Midbrain (tissue), 1 donor: ENCODE data around the gene LTF.

Source experiments
- DNase-seq: peaks from one replicate; lab custom pipeline; 2025; lab: John Stamatoyannopoulos, UW

LTF gene

GRCh38 chr3:46468753-46469600 is 4.3 kb upstream of the LTF start:
- no peak for DNase-seq

- DNase-seq = no peak
Observed at GRCh38 chr3:46467562-46467961, 2.9 kb upstream of the LTF start.

- DNase-seq = no peak
Observed at GRCh38 chr3:46466871-46467403, 2.2 kb upstream of the LTF start.

- DNase-seq = no peak
Observed at GRCh38 chr3:46466273-46466672, 1.6 kb upstream of the LTF start.

GRCh38 chr3:46465196-46465520 is 453 bp upstream of the LTF start:
- no peak for DNase-seq

GRCh38 chr3:46463868-46464241 is 850 bp downstream of the LTF start:
- DNase-seq = no peak

GRCh38 chr3:46463120-46463867 is 1.4 kb downstream of the LTF start:
- no peak for DNase-seq

- DNase-seq = no peak
Observed at GRCh38 chr3:46462511-46462910, 2.2 kb downstream of the LTF start.

GRCh38 chr3:46462111-46462510 is 2.6 kb downstream of the LTF start:
- DNase-seq = no peak

- no peak for DNase-seq
Observed at GRCh38 chr3:46460051-46460450, 4.7 kb downstream of the LTF start.

GRCh38 chr3:46456118-46456517 is 8.6 kb downstream of the LTF start:
- DNase-seq = no peak

- no peak for DNase-seq
Observed at GRCh38 chr3:46455231-46456115, 9.2 kb downstream of the LTF start.

GRCh38 chr3:46454606-46455005 is 10.1 kb downstream of the LTF start:
- no peak for DNase-seq

GRCh38 chr3:46454209-46454595 is 10.5 kb downstream of the LTF start:
- DNase-seq = no peak

- no peak for DNase-seq
Observed at GRCh38 chr3:46453526-46454208, 11.0 kb downstream of the LTF start.

- no peak for DNase-seq
Observed at GRCh38 chr3:46449755-46450552, 14.8 kb downstream of the LTF start.

- DNase-seq = no peak
Observed at GRCh38 chr3:46448721-46449120, 16.0 kb downstream of the LTF start.

- DNase-seq = no peak
Observed at GRCh38 chr3:46447228-46447985, 17.3 kb downstream of the LTF start.

- DNase-seq = peak; percentile 78
Observed at GRCh38 chr3:46442576-46443530, 21.9 kb downstream of the LTF start.
